HCT116 (cell line): ENCODE results near the gene CHRNA9.
A peak's percentile ranks its signal among the peaks of the same experiment; 100 is the strongest.

Experiments
- EGR1 ChIP-seq: IDR thresholded peaks from 2 replicates; pipeline ENCODE4 v1.6.1; 2012; ENCODE audit warnings: low read depth
- EZH2 ChIP-seq: fragments of 200-600 bp; sonication (generic); IDR thresholded peaks from 2 replicates; pipeline ENCODE4 v1.6.1; 2017; ENCODE audit warnings: antibody characterized with exemption, mixed run types
- FOSL1 ChIP-seq: IDR thresholded peaks from 2 replicates; pipeline ENCODE4 v1.6.1; 2012; ENCODE audit warnings: low read depth
- JUND ChIP-seq: IDR thresholded peaks from 2 replicates; pipeline ENCODE4 v1.6.1; 2012
- POLR2A ChIP-seq: IDR thresholded peaks from 2 replicates; pipeline ENCODE4 v1.7.0; 2011; ENCODE audit warnings: borderline replicate concordance; ENCODE audit not compliant: insufficient read depth, insufficient read length; ENCODE audit errors: extremely low read depth
- POLR2AphosphoS5 ChIP-seq: IDR thresholded peaks from 2 replicates; pipeline ENCODE4 v1.6.1; 2011; ENCODE audit warnings: mild to moderate bottlenecking, low read depth, low read length, moderate library complexity
- RAD21 ChIP-seq: IDR thresholded peaks from 2 replicates; pipeline ENCODE4 v1.6.1; 2012; ENCODE audit warnings: low read depth, mild to moderate bottlenecking
- SP1 ChIP-seq: IDR thresholded peaks from 2 replicates; pipeline ENCODE4 v1.6.1; 2012; ENCODE audit warnings: low read depth
- SRF ChIP-seq: IDR thresholded peaks from 2 replicates; pipeline ENCODE4 v1.6.1; 2012; ENCODE audit warnings: low read depth
- YY1 ChIP-seq: IDR thresholded peaks from 2 replicates; pipeline ENCODE4 v1.6.1; 2011; ENCODE audit warnings: low read length, low read depth, moderate library complexity, mild to moderate bottlenecking; ENCODE audit not compliant: insufficient replicate concordance; ENCODE audit errors: extremely low read depth
- ZFX ChIP-seq: fragments of 450-650 bp; IDR thresholded peaks from 2 replicates; pipeline ENCODE4 v1.6.1; 2017
- ZNF274 ChIP-seq: fragments of 200-500 bp; sonication (Bioruptor generic); IDR thresholded peaks from 2 replicates; pipeline ENCODE4 v1.6.1; 2014; ENCODE audit warnings: mild to moderate bottlenecking, low read depth, low read length, inconsistent platforms
- TF ChIP-seq, protein P1 (sequence below), 3 experiments: fragments of 200-600 bp in 1 of 3; sonication (generic) in 1 of 3; IDR thresholded peaks in 2 of 3; conservative IDR thresholded peaks in 1 of 3; 2 replicates each; pipeline ENCODE4 v1.5.1; 2012 to 2017; ENCODE audit warnings: low read depth in 2 of 3, low read length in 2 of 3, antibody characterized with exemption in 1 of 3, borderline replicate concordance in 1 of 3, control low read depth in 1 of 3, mild to moderate bottlenecking in 1 of 3, mixed read lengths in 1 of 3, mixed run types in 1 of 3, moderate library complexity in 1 of 3; ENCODE audit not compliant: insufficient read depth in 1 of 3
- TF ChIP-seq, protein P2 (sequence below): IDR thresholded peaks from 2 replicates; pipeline ENCODE4 v1.6.1; 2011; ENCODE audit warnings: mild to moderate bottlenecking, low read length, moderate library complexity; ENCODE audit not compliant: insufficient replicate concordance; ENCODE audit errors: extremely low read depth

GRCh38 chr4:40299811-40300292 is 35.3 kb upstream of the CHRNA9 start:
- TF ChIP-seq EZH2 (no peak), ZFX (no peak), POLR2AphosphoS5 (no peak), YY1 (no peak), POLR2A (no peak), SP1 (no peak), RAD21 (peak; percentile 50), JUND (no peak), FOSL1 (no peak), SRF (no peak), ZNF274 (no peak), EGR1 (no peak)
- TF ChIP-seq, protein P1, sequence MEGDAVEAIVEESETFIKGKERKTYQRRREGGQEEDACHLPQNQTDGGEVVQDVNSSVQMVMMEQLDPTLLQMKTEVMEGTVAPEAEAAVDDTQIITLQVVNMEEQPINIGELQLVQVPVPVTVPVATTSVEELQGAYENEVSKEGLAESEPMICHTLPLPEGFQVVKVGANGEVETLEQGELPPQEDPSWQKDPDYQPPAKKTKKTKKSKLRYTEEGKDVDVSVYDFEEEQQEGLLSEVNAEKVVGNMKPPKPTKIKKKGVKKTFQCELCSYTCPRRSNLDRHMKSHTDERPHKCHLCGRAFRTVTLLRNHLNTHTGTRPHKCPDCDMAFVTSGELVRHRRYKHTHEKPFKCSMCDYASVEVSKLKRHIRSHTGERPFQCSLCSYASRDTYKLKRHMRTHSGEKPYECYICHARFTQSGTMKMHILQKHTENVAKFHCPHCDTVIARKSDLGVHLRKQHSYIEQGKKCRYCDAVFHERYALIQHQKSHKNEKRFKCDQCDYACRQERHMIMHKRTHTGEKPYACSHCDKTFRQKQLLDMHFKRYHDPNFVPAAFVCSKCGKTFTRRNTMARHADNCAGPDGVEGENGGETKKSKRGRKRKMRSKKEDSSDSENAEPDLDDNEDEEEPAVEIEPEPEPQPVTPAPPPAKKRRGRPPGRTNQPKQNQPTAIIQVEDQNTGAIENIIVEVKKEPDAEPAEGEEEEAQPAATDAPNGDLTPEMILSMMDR (IDR thresholded peaks at IDR 0.05 in 2 of 3, conservative IDR thresholded peaks at IDR 0.05 in 1 of 3; ENCODE audit: borderline replicate concordance in 1 of 3, insufficient read depth in 1 of 3, low read depth in 2 of 3, low read length in 2 of 3) = peak in 1 of 3 experiments; percentile 18; a peak in 1 of 6 replicates
- TF ChIP-seq, protein P2, sequence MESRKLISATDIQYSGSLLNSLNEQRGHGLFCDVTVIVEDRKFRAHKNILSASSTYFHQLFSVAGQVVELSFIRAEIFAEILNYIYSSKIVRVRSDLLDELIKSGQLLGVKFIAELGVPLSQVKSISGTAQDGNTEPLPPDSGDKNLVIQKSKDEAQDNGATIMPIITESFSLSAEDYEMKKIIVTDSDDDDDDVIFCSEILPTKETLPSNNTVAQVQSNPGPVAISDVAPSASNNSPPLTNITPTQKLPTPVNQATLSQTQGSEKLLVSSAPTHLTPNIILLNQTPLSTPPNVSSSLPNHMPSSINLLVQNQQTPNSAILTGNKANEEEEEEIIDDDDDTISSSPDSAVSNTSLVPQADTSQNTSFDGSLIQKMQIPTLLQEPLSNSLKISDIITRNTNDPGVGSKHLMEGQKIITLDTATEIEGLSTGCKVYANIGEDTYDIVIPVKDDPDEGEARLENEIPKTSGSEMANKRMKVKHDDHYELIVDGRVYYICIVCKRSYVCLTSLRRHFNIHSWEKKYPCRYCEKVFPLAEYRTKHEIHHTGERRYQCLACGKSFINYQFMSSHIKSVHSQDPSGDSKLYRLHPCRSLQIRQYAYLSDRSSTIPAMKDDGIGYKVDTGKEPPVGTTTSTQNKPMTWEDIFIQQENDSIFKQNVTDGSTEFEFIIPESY = no peak
